Skeletal muscle cell (primary cell): Measurements from ENCODE around the gene MSX1.

Experiments used
- DNase-seq: peaks from one replicate; pipeline ENCODE4 v3.0.0-alpha.2; 2010; ENCODE audit warnings: low read depth
- H3K4me3 ChIP-seq: 2 replicates; pipeline ENCODE4 v1.5.1; 2011; ENCODE audit warnings: low read depth, mild to moderate bottlenecking, control low read depth, low read length, moderate library complexity

Gene MSX1

DNA sequence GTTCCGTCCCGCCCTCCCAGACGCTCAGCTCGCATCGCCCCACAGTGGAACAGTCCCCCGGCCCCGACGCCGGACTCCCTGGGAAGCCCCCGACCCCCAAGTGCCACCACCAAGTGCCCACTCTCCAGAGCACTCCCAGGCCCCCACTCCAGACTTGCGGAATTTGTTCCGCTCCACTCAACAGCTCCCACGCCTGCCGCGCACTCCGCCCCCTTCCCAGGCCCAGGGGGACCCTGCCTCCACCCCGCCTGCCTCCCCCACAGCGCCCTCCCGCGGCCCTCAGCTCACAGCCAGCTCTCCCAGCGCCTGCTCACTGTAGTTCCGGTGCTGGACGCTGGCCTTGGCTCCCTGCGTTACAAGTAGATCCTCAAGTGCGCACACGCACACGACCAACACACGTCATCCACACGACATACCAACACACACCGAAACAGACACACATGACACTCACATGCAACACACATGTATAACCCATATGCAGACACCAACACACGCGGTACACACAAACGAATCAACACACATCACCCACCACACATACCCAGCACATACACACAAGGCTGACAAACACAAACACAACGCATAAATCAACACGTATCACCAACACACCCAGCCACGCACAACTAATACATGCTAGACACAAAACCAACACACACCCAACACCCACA, 8.0 kb downstream of the MSX1 start:
- no peak overlapping the region for H3K4me3 ChIP-seq

DNA sequence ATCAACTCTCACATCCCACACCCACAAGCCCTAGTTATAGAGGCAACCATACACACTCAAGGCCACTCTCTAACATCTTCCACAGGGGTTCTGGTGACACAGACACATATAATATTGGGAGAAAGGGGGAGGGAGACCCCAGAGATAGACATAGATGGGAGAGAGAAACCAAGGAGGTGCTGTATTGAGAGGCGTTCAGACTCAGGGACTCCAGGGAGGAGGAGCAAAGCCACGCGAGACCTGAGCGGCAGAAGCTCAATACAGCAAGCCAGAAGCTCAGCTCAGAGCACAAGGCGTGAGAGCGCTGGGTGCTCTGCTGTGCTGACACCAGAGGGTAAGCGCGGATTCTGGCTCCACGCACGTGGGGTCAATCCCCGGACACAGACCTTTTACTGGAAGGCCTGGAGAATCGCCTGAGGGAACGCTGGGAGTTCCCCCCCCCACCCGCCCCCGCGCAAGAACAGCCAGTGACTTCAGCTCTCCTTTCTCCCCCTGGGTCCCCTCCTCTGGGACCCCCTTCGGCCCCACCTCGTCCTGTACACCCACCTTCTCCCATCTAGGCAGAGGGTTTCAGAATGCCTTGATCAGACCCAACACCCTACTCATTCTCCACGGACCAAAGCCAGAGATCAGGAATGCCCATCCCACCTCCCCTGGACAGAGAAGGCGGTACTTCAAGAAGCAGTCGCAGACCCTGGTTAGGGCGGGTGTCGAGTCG, 8.7 kb downstream of the MSX1 start:
- no peak for DNase-seq
- H3K4me3 ChIP-seq = no peak overlapping the region

More for the DNA sequence above, 8.0 kb downstream of the MSX1 start:
- DNase-seq = no peak

DNA sequence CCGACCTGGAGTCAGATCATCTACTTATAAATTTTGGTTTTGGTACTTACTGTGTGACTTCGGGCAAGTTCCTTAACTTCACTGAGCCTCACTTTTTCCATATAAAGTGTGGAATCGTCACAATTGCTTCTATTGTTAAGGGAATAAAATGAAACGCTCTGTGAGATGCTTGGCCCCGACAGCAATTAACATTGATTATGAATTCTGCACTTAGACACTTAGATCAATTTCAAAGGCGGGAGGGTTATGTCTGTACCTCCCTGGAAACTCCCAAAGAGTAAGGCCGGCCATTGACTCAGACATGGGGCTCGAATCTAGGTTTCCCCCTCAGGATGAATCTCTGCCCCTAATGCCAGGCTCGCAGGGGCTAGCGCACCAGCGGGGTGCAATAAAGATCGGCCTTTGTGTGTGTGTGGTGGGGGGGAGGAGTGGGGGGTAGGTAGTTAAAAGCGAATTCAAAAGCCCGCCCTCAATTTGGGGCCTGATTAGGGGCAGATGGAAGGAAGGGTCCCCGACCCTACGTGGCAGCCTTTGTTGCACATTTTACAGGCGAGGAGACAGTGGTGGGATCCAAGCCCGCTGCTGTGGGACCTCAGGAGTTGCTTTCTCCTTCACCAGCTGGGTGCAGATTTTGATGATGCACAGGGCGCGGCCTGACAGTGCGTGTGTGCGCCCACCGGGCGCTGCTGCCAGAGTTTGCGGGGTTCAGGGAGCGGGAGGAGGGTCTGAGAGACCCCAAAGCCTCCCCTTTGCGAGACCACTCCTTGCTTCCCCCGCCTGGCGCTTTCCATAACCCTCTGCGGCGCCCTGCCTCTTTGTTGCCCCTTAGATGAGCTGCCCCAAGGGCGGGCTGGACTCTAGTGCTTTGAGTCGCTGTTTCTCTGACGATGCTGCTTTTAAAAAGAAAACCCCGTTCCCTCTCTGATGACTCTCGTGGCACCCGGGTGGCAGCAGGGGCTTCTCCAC, 9.6 kb downstream of the MSX1 start:
- H3K4me3 ChIP-seq = no peak overlapping the region
- no peak for DNase-seq

DNA sequence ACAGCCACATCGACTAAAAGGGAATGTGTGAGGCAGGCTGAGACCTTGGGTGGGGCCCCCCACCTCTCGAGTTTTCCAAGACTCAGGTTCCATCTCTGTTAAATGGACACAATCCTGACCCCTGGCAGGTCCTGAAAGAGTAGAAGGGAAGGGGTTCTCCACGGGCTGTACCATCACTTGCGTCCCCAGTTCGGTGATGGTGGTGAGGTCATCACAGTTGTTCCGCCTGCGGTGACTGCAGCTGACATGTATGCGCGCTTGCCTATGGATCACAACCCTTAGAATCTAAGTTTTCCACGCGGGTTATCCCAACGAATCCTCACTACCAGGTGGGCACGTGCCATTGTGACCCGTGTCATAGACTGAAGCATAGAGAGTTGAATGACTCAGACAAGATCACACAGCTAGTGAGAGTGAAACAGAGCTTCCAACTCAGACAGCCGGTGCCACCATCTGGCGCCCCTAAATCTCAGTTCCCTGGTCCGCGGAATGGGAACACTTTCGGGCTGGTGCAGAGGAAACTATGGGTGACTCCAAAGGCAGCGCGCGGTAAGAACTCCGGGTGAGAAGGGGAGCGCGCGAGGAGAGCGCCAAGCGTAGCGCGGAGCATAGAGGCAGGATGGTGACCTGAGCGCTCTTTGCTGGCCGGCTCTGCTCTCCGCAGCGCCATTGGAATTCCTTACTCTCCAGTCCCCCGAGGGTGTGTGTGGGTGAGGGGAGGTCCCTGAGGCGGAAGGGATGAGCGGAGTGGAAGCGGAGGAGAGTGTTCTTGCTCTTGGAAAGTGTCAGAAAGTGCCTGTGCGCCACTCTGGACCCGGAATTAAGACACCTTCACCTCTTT, 10.5 kb downstream of the MSX1 start:
- DNase-seq = no peak
- no peak overlapping the region for H3K4me3 ChIP-seq

DNA sequence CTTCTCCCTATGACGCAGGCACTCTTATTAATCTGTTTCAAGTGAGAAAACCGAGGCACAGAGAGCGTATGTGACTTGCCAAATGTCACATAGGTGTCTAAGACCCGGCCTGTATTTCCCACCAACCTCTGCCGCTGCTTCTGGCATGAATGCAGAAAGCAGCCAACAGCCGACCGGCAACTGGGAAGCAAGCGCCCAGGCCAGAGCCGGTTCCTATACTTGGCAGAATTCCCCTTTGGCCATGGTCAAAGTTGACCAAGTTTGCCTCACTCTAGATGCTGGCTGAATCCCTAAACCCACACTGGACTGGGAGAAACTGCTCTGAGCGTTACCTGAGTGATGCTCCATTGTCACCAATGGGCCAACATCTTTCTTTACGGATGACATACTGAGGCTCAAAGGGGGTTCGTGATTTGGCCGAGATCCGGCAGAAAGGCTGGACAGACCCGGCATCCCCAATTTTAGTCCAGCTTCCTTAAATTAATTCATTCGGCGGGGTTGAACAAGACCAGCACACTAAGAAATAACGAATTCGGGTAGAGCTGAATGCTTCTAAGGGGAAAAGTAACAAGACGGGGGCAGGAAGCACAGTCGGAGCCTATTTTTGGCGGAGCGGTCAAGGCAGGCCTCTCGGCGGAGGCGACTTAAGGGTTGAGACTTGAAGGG, 11.2 kb downstream of the MSX1 start:
- DNase-seq = no peak
- H3K4me3 ChIP-seq = no peak overlapping the region

DNA sequence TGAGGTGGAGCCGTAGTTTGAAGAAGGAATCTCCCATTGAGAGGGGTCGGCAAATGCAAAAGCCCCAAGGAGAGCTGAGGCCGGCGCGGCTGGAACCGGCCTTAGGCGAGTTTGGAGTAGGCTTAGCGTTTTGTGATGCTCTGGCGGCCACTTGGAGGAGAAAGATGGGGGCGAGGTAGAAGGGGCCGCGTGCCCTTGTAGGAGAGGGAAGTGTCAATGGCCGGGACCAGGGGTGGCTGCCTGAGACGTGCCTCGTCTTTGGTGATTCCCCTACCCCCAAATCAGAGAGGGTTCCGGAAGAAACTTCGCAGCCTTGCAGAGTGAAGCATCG, 11.7 kb downstream of the MSX1 start:
- no peak for DNase-seq
- no peak overlapping the region for H3K4me3 ChIP-seq

DNA sequence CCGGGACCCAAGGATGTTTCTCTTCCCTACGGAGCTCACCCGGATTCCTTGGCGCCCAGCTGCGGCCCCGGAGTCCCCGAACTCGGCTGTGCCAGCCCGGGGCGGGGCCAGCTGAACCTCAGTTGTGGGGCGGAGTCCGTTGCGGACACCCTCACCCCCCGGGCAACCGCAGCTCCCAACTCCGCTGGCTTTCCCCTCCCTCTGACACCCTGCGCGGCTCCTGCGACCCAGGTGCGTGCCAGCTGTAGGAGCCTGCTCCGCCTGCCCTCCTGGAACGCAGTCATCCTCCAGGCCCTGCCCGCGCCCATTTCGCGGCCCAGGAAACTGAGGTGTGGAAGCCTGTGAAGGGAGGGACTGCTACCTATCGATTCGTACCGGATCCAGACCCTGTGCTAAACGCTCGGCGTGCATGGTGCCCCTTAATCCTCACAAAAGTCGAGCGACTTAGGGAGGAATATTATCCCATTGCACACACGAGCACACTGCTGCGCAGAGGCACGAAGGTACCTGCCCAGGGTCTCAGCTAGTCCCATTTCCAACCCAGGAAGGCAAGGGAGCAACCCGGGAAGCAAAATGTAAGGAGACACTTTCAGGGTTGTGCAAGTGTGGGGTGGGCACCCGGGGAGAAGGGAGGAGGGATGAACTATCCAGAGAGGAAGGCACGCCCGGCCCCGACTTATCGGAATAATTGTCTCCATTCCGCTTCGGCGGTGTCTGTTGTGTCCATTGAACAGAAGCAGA, 12.3 kb downstream of the MSX1 start:
- no peak for DNase-seq
- H3K4me3 ChIP-seq = no peak overlapping the region

DNA sequence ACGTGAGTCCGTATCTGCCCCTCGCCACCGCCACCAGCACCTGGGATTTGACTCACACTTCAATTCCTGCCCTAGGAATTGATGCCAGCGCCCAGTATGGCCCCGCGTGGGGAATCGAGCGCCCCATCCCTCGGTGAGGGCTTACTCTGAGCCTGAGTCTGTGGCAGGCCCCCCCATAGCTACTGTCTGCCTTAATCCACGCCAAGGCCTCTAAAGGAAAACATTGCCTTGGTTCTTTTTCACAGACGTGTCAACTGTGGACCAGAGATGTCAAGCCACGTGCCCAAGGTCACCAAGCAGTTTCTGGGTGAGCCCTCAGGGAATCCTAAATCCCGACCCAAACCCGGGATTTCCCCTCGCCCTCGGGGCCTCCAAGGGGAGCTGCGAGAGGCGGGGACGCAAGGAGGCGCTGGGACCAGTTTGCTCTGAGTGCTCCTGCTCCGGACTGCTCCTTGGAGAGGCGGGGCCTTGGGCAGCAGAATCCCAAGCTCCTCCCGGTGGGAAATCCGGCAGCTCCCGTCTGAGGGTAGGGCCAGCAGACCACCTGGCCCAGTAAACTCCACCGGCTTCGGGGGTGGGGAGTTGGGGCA, 12.9 kb downstream of the MSX1 start:
- no peak for DNase-seq
- no peak overlapping the region for H3K4me3 ChIP-seq

DNA sequence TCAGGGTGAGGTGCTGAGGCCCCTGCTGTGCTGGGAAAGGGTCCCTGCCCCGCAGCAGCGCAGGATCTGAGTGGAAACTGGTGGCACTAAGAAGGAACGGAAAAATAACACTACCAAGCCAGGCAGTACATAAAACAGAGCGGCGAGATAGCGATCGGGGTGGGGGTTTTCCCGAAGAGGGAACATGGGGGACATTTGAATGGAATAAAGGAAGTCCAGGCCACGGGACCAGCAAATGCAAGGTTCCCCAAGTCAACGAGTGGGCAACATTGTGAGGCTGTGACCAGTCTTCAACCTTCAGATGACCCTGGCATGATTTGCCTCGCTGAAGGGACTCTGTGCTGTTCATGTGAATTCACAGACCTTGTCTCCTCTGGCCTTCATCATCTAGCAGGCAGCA, 13.7 kb downstream of the MSX1 start:
- DNase-seq = no peak
- H3K4me3 ChIP-seq = no peak overlapping the region

DNA sequence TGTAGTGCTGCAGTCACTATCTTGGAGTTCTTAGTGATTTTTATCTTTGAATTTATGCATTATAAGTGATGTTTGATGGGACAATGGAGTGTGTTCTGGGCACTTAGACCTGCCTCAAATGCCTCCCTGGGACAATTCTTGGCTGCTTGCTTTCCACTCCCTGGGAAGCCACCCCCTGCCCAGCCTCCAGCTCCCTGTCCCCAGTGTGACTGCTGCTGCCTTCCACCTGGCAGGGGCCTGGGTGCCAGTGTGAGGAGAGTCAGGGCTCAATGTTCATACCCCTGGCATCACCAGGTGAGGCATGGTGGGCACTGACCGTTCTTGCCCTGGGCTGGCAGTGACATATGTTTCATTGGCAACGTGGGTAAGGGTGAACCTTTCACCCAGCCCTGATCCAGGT, 14.8 kb downstream of the MSX1 start:
- no peak for DNase-seq
- H3K4me3 ChIP-seq = no peak overlapping the region

DNA sequence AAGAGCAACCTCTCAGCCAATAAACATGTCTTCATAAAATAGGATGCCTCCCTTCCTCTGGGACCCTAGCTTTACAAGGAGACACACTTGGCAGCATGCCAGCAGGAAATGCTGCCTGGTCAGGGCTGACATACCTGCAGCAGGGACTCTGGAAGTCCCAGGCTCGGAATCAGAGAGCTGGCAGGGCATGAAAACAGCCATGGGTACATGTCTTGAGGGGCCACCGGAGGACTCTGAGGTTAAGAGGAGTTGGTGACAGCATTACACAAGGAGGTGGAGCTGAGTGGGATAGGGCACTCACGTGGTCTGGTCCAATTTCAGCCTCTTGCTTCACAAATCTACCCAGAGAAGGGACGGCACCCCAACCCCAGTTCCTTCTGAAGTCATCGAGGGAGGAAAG, 15.7 kb downstream of the MSX1 start:
- DNase-seq = no peak
- H3K4me3 ChIP-seq = no peak overlapping the region

DNA sequence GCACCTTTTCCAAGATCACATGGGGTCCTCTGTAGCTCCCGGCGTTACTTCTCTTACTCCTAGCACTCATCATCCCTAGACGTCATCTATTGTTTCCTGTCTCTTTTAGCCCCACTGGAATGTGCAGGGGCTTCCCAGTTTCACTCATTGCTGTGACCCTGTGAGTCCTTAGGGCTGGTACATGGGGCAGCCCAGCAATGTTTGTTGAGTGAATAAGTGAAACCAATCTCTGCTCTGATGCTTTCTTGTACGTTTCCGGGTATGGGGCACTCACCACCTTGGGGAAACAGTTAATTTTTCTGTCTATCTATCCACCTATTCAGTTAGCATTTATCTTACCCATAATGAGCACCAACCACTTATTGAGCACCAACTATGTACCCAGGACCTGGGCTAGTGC, 16.1 kb downstream of the MSX1 start:
- no peak for DNase-seq
- no peak overlapping the region for H3K4me3 ChIP-seq

DNA sequence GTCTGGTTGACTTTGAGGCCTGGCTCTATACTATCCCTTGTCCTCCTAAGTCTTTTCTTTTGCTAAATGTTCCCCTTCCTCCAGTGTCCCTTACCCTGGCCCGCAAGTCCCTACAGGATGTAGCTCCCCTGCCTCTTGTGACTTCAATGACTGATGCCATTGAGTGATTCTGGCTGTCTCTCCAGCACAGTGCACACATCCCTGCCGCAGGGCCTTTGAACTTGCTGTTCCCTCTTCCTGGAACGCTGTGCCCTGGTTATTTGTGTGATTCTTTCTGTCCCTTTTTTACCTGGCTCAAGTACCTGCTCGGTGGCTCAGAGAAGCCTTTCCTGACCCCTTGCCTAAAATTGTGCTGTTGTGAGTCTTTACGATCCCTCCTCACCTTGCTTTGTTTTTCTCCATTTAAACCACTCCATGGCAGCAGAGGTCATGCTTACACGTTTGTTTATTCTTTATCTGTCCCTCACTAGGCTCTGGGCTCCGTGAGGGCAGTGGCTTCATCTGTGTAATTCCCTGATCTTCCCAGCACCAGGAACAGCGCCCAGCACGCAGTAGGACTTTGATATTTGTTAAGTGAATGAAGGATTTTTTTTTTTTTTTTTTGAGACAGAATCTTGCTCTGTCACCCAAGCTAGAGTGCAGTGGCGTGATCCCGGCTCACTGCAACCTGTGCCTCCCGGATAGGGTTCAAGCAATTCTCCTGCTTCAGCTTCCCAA, 17.6 kb downstream of the MSX1 start:
- H3K4me3 ChIP-seq = no peak overlapping the region
- DNase-seq = no peak

DNA sequence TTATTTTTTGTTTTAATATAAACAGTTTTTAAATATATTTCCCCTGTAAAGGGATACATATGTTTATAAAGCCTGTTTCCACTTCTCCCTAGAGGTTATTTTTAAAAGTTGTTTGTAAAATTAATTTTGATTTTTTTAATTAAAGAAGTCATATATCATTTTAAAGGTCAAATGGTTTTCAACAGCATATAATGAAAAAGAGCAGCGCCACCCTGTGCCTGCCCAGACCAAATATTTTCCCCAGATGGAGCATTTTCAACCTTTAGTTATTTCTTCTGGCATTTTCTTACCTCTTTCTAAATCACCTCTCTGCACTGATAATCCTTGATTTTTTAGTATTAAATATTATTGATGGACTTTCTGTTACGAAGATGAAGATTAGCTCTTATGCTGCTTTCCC, 21.0 kb downstream of the MSX1 start:
- H3K4me3 ChIP-seq = no peak overlapping the region
- DNase-seq = no peak

DNA sequence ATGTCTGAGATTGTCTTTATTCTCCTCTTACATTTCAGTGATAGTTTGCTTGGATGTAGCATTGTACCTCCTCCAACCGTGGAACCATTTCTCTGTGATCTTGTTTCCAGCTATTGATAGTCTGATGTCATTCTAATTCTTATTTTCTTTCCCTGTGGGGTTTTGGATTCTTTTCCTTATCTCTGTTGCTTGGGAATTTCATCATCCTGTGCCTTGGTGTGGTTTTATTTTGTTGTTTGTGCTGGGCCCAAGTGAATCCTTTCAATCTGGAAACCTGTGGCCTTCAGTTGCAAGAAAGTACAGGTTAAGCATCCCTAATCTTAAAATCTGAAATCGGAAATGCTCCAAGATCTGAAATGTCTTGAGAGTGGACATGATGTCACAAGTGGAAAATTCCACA, 22.0 kb downstream of the MSX1 start:
- DNase-seq = no peak
- no peak overlapping the region for H3K4me3 ChIP-seq

DNA sequence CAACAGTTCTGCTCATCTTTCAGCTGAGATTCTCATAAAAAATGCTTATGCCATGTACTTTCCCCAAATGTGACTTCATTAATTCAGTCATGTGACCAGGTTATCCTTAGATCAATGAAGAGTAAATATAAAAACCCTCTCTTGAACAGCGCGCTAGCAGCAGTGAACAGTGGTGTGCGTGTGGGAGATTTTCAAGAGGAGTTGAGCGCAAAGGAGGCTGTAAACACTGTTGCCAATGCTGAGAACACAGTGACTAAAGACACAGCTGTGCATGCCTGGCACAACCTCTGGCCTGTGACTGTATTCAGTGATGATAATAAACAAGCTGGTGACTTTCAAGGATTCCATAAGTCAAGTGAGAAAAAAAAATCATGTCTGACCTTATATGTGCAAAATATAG, 25.1 kb downstream of the MSX1 start:
- H3K4me3 ChIP-seq = no peak overlapping the region
- DNase-seq = no peak

DNA sequence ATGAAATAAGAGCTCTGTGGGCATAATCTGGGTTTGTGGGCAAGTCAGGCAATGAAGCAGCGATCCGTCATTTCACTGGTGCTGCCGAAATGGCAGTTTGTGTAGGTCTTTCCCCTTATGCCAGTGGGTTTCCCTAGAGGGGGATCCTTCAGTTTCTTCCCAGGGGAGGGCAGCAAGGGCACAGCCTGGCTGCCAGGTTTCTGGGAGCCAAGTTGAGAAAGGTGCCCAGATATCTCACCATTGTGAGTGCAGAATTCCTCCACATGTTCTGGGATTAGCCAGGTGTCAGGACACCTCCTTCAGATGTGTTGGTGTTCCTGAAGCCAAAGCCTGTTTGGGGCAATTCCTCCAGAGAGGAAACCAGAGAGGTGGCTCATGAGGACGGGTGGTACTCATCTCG, 28.0 kb downstream of the MSX1 start:
- no peak overlapping the region for H3K4me3 ChIP-seq
- DNase-seq = no peak

DNA sequence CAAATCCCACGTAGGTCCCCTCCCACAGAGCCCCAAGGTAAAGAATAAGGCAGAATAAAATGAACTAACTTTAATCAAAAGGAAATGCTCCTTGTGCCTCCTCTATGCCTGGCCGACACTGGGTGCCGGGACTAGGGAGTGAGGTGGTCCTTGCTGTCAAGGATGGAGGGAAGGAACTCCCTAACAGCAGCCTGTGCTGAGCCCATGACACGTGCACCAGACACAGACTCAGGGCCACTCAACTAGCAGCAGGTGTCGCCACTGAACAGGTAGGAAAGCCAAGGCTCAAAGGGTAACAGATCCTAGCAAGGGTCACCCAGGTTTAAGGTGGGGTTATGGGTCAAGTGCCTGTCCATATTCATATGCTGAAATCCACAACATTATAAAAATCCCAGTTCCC, 29.2 kb downstream of the MSX1 start:
- H3K4me3 ChIP-seq = no peak overlapping the region
- no peak for DNase-seq
